ENCODE results near the gene SYVN1.
A peak's percentile ranks its signal among the peaks of the same experiment; 100 is the strongest.

The SYVN1 gene

GRCh38 chr11:65085446-65085845 is 48.9 kb downstream of the SYVN1 start:
- no peak for DNase-seq

- DNase-seq = no peak
Measured at GRCh38 chr11:65084598-65085375, 49.5 kb downstream of the SYVN1 start.

GRCh38 chr11:65083834-65084597 is 50.3 kb downstream of the SYVN1 start, which contains the start of the genes CDCA5 and ZFPL1:
Gene CDCA5 (minus strand): TSS chr11:65084040. CDS start chr11:65083978, 62 bp downstream.
Gene ZFPL1 (plus strand): TSS chr11:65084222. CDS start chr11:65084699, 477 bp downstream.
- DNase-seq = peak; percentile 96 to 97

GRCh38 chr11:65083134-65083833 is 51.0 kb downstream of the SYVN1 start:
- no peak for DNase-seq

- no peak for DNase-seq
Measured at GRCh38 chr11:65078786-65079342, 55.5 kb downstream of the SYVN1 start.

- DNase-seq = peak in 1 of 2 experiments; percentile 18
Measured at GRCh38 chr11:65078151-65078550, 56.2 kb downstream of the SYVN1 start.

- DNase-seq = no peak
Measured at GRCh38 chr11:65077451-65077850, 56.9 kb downstream of the SYVN1 start.

Data from NCI-H446 (cell line).